Epithelial cell of prostate (primary cell): ENCODE results near the gene DUSP2.
"Not testable (repeated sequence)": the region's sequence is repeated elsewhere in the genome, so short reads cannot be mapped to it uniquely, and the experiment has no call there.

ENCODE experiments used
- DNase-seq: peaks from one replicate; pipeline ENCODE4 v3.0.0-alpha.2; 2011; ENCODE audit warnings: low read depth, low spot score
- H3K27ac ChIP-seq: fragments of 450-650 bp; 2 replicates; pipeline ENCODE4 v1.5.1; 2017; ENCODE audit warnings: mild to moderate bottlenecking

The DUSP2 gene

DNA sequence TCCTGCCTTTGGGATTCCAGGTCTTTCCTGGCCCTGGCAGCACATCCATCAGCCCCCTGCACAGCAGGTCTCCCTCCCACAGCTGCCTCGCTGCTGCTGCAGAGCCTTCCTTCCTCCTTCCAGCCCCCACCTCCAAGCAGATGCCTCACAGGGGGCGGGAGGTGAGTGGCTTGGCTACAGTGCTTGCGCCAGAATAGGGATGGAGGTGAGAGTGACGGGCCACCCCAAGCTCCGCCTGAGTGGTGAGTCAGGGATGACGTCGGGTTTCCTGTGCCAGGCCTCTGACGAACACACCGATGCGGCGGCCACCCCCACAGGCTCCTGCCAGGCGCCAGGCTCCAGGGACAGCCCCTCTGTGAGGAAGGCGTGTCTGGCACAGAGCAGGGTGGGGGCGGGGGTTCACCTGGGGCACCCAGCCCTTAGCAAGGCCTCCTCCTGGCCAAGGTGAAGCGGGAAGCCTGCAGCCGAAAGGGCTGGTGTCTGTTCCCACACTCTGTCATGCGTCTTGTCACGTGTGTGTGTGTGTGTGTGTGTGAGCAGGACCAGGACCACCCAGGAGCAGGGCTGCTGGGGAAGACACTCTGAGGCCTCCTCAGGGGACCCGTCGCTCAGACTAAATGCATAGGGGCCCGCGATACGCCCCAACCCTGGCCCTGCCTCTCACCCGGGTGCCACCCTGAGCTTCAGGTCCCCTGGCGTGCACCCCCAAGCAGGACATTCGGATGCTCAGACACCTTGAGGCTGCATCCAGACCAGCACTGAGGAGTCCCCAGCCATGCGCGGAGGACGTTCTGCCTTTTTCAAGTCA is 3.4 kb upstream of the DUSP2 start:
- DNase-seq = peak; percentile 41
- H3K27ac ChIP-seq = no peak overlapping the region

DNA sequence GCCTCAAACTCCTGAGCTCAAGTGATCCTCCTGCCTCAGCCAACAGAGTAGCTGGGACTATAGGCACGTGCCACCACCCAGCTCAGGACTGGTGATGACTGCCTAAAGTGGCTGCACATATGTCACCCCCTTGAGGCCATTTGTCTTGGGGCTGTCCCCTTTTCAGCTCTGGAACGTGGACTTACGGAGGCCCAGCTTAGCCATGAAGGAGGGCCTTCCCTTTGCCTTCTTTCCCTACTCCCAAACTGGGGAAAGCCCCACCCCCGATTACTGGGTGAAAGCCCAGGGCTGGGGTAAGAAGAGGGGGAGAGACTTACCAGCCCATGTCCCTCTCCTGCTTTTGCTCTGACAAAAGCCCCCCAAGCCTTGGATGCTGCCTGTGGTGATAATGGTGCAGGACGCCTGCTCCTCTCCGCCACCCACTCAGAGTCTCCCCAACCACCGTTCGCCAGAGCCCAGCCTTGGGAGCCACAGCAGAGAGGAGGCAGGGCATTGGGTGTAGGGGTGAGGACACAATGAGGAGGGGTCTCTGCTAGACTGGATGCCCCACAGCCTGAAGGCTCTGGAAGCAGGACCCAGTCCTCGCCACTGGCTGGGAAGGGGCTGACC is 2.5 kb upstream of the DUSP2 start:
- DNase-seq = no peak
- H3K27ac ChIP-seq = no peak overlapping the region

DNA sequence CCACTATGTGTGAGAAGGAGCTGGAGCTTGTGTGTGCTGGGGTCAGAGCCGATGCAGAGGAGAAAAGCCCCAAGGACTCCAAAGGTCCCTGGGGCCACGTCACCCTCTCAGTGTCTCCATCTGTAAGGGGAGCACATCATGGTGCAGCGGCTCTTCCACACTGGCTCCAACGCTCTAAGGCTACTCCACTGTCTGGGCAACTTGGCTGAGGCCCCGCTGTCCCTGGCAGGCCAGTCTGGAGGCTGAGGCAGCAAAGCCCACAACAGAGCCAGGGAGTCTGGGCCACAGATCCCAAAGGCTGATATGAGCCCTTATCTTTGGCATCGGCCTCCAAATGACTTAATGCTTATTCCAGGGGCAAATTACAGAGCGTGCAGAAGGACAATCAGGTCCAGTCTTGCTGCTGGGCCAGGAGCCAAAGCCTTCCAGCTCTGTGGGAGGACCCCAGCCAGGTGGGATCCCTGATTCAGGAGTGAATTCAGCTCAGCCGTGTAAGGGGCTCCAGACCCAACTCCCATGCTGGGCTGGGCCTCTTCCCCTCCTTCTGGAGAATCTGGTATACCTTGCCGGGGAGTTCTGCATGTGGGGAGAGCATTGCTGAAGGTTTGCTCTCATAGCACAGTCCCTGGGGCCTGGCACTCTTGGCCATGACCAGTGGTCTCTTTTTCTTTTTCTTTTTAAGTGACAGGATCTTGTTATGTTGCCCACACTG is 1.8 kb upstream of the DUSP2 start:
- H3K27ac ChIP-seq = peak overlapping the region; percentile 21
- DNase-seq = no peak

GRCh38 chr2:96146153-96146880 is 1.1 kb upstream of the DUSP2 start:
- no peak for DNase-seq
- H3K27ac ChIP-seq = peak overlapping the region; percentile 21

DNA sequence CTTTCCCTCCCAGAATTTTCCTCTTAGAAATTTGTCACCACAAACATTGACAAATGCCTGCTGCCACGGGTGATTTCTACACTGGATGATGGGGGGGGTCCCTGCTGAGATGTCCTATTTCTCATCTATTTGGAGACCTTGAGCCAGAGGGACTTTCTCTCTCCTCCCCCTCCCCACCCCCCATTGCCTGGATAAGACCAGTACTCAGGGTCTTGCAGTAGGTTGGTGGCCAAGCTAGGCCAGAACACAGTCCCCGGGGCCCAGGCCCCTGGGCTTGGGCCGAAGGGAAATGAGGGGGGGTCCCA is 560 bp upstream of the DUSP2 start:
- DNase-seq = no peak
- H3K27ac ChIP-seq = no peak overlapping the region

- H3K27ac ChIP-seq = no peak overlapping the region
- no peak for DNase-seq
These were observed 682 bp downstream of the DUSP2 start for GRCh38 chr2:96144481-96145035.

DNA sequence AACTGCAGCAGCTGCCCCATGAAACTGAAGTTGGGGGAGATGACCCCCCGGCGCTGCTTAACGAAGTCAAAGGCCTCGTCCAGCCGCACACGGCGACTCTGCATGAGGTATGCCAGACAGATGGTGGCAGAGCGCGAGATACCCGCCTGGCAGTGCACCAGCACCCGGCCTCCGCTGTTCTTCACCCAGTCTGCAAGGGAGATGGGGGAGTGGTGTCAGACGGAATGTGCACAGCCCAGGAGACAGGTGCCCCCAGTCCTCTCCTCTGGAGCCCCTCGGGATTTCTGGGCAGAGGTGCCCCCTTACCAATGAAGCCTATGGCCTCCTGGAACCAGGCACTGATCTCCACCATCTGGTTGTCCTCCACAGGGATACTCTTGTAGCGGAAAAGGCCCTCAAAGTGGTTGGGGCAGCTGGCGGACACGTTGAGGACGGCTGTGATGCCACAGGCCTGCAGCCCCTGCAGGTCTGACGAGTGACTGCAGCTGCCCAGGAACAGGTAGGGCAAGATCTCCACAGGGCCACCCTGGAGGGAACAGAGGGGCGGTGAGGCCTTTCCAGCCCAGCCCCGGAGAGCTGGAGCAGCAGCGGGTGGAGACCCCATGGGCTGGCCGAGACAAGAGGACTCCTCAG is 1.3 kb downstream of the DUSP2 start:
- no peak for DNase-seq
- H3K27ac ChIP-seq = no peak overlapping the region

DNA sequence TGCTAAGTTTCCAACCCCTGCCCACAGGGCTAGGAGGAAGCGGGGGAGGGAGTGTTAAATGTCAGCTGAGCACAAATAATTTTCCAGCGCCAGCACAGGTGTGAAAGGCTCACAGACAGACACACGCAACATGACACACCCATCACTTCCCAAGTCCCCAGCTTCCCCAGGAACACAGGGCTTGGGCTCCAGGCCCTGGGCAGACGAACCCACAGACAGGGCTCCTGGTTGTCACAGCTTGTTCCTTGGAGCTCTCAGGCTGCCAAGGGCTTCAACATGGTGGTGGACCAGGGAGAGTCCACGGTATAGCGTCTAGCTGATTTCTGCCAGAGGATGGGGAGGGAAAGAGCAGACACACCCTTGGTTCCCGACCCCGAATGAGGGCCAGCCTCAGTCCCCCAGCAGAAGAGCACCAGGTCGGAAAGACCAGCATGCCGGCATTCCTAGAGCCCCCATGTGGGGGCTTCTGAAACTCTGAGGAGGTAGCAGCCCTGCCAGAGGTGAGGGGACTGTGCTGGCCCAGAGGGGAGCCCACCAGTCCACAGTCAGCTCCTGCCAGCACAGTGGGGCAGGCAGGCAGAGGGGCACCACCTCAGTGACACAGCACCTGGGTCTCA is 1.9 kb downstream of the DUSP2 start:
- no peak overlapping the region for H3K27ac ChIP-seq
- no peak for DNase-seq

DNA sequence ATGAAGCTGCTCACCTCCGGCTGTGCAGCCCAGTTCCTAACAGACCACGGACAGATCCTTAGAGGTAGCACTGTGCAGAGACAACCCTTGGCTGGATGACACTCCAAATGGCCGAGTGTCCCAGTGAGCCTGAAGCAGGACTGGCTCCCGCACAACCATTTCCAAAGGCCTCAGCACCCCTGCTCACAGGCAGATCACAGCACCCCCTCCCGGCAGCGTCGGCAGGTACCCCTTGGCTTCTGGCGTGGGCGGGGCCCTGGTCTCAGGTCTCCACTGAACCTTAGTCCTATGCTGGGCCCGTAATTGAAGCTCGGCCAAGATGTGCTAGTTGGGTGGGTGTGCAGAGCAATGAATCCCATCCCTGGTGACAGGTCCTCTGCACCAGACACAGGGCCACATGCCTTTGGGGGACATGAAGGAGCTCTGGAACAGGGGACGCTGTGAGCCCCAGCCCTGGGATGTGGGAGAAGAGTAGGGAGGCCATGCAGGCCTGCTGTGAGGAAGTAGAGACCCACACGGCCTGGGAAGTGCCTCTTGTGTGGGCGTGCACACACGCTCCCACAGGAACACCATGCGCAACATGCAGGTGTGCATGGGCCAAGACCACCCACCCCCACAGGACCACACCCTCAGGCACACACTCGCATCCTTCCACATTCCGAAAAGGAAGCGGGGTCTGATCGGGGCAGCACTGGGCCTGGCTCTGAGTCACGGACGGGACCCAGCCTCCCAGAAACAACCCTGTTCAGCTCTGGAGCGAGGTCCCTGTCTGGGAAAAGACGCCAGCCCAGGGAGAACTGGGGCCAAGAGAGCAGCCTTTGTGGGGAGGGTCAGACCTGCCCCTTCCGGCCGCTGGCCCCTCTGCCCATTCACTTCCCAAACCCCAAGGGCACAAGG is 2.8 kb downstream of the DUSP2 start:
- DNase-seq = no peak
- H3K27ac ChIP-seq = no peak overlapping the region

- H3K27ac ChIP-seq, DNase-seq: not testable (repeated sequence)
These were observed 3.6 kb downstream of the DUSP2 start for GRCh38 chr2:96141624-96141967.

GRCh38 chr2:96140941-96141623 is 4.2 kb downstream of the DUSP2 start:
- H3K27ac ChIP-seq = no peak overlapping the region
- DNase-seq = no peak

- no peak for DNase-seq
- H3K27ac ChIP-seq = no peak overlapping the region
These were observed 6.0 kb downstream of the DUSP2 start for GRCh38 chr2:96139181-96139758.

GRCh38 chr2:96138179-96139145 is 6.8 kb downstream of the DUSP2 start, which contains the start of gene ASTL:
TSS of gene ASTL (minus strand) at chr2:96138502. CDS start at chr2:96138436, 66 bp downstream.
- DNase-seq = peak; percentile 33
- no peak within 1 kb of the TSS for H3K27ac ChIP-seq

GRCh38 chr2:96137321-96138178 is 7.7 kb downstream of the DUSP2 start:
- no peak for DNase-seq
- H3K27ac ChIP-seq = no peak overlapping the region

DNA sequence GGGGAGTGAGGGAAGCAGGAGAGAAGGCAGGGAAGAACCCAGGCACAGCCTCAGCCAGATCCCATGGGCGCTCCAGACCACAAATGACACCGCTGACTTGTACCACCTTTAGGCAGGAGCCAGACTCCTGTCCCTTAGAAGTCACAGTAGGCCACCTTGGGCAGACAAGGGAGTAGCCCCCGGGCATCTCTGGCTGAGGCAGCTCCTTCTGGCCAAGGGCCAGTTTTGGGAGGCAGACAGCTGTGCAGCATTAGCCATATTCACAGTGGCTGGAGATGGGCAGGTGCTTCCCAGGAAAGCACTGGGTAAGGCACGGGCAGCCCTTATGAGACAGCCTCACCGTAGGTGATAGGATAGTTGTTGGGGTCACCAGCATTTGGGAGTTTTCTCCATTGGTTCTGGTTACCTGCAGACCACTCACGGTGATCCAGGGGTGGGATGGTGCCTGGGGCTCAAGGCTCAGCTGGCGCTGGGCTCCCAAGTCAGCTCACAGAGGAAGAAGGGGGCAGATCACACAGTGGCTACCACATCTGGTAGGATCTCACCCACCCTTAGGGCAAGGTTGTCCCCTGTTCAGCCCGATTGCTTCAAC is 9.0 kb downstream of the DUSP2 start:
- H3K27ac ChIP-seq = no peak overlapping the region
- DNase-seq = no peak
